Body of pancreas (tissue), 4 donors: ENCODE measurements around the gene HEATR3. TPM values are rescaled to one million over a fixed set of nuclear protein-coding genes. Genes with fewer than 3 reads are reported as not detected.
A peak's percentile ranks its signal among the peaks of the same experiment; 100 is the strongest.

ENCODE experiments used
- ATAC-seq: fragments of 150-250 bp; one replicate; pipeline ENCODE4 v1.9.1; 2016
- DNase-seq, 4 donors: peaks; one replicate each; pipeline ENCODE4 v3.0.0-alpha.2; 2019
- H3K27ac ChIP-seq, 4 donors: fragments of 200-600 bp; sonication (generic); 1 replicate in 3 of 4; 2 replicates in 1 of 4; pipeline versions ENCODE4 v1.5.1 to v1.6.1; 2016 to 2019; ENCODE audit warnings: mild to moderate bottlenecking in 1 of 4, mixed read lengths in 1 of 4, moderate library complexity in 1 of 4
- H3K27me3 ChIP-seq, 2 donors: fragments of 200-600 bp; sonication (generic); one replicate each; pipeline ENCODE4 v1.6.0; 2016; ENCODE audit warnings: mild to moderate bottlenecking in 1 of 2
- H3K36me3 ChIP-seq, 2 donors: fragments of 200-600 bp; sonication (generic); replicated peaks in 1 of 2; 2 replicates each; pipeline ENCODE4 v1.5.1; 2016; ENCODE audit warnings: low read depth in 2 of 2; ENCODE audit not compliant: insufficient read depth in 1 of 2
- H3K4me1 ChIP-seq: fragments of 200-600 bp; sonication (generic); one replicate; pipeline ENCODE4 v1.6.0; 2016
- H3K4me3 ChIP-seq, 2 donors: fragments of 200-600 bp; sonication (generic); 1 replicate in 1 of 2; 2 replicates in 1 of 2; pipeline ENCODE4 v1.5.1; 2016 to 2019
- H3K9me3 ChIP-seq, 3 donors: fragments of 200-600 bp; sonication (generic); 1 replicate in 2 of 3; 2 replicates in 1 of 3; pipeline ENCODE4 v1.5.1; 2016
- POLR2A ChIP-seq, 3 donors: fragments of 450-650 bp; IDR thresholded peaks; one replicate each; pipeline ENCODE4 v1.6.1; 2016; ENCODE audit warnings: antibody characterized with exemption in 3 of 3, mild to moderate bottlenecking in 2 of 3
- WGBS, 2 donors: methylation state at CpG; one replicate each; pipeline ENCODE4 v1.1.5; 2017; 5-methylcytosine and 5-hydroxymethylcytosine counted together
- intact Hi-C: fragments of 100-400 bp; cut with DNase I; formaldehyde crosslinking; loops from one replicate; pipeline ENCODE4 v1.15.1; 2023
- total RNA-seq, 2 donors: library from RNA; depleted of rRNA; stranded (reverse); fragments of >200 nt; gene quantifications; one replicate each; pipeline ENCODE4 v1.1.0, GENCODE V29; 2016
- TF ChIP-seq, protein P1 (sequence below), 7 experiments: fragments of 450-650 bp in 4 of 7; fragments of 200-600 bp in 3 of 7; sonication (generic) in 3 of 7; IDR thresholded peaks; one replicate each; pipeline ENCODE4 v1.5.1; 2016 to 2019; ENCODE audit warnings: antibody characterized with exemption in 7 of 7

The HEATR3 gene
- total RNA-seq, 2 donors from 2014 or later, result 17.4 to 25.7 TPM

DNA sequence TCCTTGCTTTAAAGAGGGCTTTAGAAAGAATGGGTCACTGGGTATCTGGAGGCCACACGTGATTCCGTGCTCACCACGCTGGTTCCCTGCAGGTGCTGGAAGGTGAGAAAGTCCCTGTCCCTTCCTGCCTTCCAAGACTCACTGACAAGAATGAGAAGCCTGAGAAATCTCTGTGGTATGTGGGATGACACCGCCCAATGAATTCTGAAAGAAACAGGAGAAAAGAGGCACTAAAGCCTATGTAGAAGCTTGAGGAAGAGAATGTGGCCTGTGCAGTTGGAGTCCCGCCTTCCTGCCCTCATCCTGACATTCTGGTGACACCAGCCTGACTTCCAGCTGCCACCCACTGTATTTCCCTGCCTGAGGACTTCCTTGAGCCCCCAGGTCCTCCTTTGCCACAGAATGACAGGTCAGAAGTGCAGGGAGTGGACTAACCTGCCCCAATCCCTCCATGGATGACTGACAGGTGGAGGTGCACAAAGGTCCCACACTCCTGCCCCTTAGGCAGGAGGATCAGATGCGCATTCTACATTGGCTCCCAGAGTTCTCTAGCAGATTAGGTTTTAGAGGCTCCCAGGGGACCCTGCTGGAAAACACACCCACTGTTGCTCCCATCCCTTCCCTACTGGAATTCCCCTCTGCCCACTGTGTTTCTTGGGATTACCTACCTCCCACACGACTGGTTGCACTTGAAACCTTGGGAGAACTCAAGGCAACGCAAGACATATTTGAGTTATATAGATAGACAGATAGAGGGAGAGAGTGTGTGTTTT, 48.8 kb downstream of the HEATR3 start:
- intact Hi-C loops, result no loop called here
- no peak overlapping the region for H3K27ac ChIP-seq
- TF ChIP-seq POLR2A (IDR thresholded peaks at IDR 0.05), result no peak
- TF ChIP-seq, protein P1, sequence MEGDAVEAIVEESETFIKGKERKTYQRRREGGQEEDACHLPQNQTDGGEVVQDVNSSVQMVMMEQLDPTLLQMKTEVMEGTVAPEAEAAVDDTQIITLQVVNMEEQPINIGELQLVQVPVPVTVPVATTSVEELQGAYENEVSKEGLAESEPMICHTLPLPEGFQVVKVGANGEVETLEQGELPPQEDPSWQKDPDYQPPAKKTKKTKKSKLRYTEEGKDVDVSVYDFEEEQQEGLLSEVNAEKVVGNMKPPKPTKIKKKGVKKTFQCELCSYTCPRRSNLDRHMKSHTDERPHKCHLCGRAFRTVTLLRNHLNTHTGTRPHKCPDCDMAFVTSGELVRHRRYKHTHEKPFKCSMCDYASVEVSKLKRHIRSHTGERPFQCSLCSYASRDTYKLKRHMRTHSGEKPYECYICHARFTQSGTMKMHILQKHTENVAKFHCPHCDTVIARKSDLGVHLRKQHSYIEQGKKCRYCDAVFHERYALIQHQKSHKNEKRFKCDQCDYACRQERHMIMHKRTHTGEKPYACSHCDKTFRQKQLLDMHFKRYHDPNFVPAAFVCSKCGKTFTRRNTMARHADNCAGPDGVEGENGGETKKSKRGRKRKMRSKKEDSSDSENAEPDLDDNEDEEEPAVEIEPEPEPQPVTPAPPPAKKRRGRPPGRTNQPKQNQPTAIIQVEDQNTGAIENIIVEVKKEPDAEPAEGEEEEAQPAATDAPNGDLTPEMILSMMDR (IDR thresholded peaks at IDR 0.05), result no peak
- H3K27me3 ChIP-seq, result no peaks in the 10 kb centered on the region
- no peaks in the 10 kb centered on the region for H3K4me1 ChIP-seq
- H3K36me3 ChIP-seq, result no peaks in the 10 kb centered on the region
- no peaks in the 10 kb centered on the region for H3K9me3 ChIP-seq
- ATAC-seq (no peak), DNase-seq (no peak)
- WGBS, 2 donors, result 81 to 85% methylated on average over 7 to 8 of the region's 8 CpGs
- no peak overlapping the region for H3K4me3 ChIP-seq

DNA sequence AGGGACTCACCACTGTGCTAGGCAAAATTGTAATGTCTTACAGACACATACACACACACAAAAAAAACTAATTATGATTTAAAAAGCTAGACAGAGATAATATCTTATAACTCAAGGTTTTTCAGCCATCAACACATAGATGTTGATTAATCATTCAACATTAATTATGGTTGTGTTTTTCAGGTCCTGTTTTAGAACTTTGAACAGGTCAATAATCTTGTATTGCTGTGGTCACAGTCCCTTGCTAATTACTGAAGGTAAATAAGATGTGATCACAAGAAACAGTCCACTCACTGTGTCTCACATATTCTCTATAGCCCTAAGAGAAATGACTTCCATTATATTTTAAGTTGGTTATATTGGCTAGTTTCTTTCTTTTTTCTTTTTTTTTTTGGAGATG, 54.9 kb downstream of the HEATR3 start:
- TF ChIP-seq POLR2A (IDR thresholded peaks at IDR 0.05), result no peak
- TF ChIP-seq, protein P1 (IDR thresholded peaks at IDR 0.05), result no peak
- H3K4me3 ChIP-seq, result no peak overlapping the region
- ATAC-seq (no peak), DNase-seq (no peak)
- H3K27ac ChIP-seq, result no peak overlapping the region
- no peaks in the 10 kb centered on the region for H3K36me3 ChIP-seq
- intact Hi-C loops, result no loop called here
- H3K9me3 ChIP-seq, result no peaks in the 10 kb centered on the region
- H3K27me3 ChIP-seq, result no peaks in the 10 kb centered on the region
- no peaks in the 10 kb centered on the region for H3K4me1 ChIP-seq

DNA sequence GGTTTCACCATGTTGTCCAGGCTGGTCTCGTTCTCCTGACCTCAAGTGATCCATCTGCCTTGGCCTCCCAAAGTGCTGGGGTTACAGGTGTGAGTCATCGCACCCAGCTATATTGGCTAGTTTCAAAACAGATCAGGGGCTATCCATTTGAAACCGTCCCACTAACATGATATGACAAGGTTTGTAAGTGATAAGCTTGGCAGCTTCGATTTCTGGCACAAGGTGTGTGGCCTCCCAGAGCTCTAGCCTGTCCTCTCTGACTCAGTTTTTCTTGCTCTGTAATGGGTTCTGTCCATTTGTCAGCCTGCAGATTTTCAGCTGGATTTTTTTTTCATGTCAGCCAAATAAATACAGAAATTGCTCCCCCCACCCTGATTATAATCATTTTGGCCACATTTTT, 55.5 kb downstream of the HEATR3 start:
- Histone ChIP-seq H3K36me3 (no peaks in the 10 kb centered on the region), H3K9me3 (no peaks in the 10 kb centered on the region), H3K27ac (no peak overlapping the region), H3K27me3 (no peaks in the 10 kb centered on the region), H3K4me3 (no peak overlapping the region), H3K4me1 (no peaks in the 10 kb centered on the region)
- DNase-seq (no peak), ATAC-seq (no peak)
- 51 to 63% methylated on average over 3 to 4 of the region's 4 CpGs for WGBS, 2 donors
- no peak for TF ChIP-seq POLR2A (IDR thresholded peaks at IDR 0.05)
- TF ChIP-seq, protein P1 (IDR thresholded peaks at IDR 0.05), result no peak
- intact Hi-C loops, result no loop called here

DNA sequence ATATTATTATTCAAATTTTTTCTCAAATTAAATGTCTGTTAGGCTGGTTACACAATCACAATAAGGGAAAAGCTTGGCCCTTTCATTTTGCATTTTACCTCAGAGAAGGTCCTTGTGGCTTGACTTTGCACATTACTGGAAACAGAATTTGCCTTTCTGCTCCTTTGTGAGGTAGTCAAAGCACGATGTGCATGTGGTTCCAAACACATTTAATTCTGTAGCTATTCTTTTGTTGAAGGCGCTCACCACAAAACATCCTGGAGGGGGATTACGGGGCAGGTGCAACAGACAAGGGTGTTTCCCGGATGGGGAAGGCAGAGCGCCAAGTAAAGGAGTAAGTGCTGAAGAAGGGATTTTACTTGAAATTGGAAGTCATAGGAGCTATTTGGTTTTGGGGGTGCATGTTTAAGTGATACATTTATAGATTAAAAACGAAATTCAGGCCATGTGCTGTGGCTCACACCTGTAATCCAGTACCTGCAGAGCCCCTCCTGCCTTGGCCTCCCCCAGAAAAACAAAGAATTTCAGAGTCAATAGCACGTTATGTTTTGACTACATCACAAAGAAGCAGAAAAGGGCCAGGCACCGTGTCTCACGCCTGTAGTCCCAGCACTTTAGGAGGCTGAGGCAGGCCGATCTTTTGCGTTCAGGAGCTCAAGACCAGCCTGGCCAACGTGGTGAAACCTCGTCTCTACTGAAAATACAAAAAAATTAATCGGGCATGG, 56.1 kb downstream of the HEATR3 start:
- intact Hi-C loops, result no loop called here
- 63 to 66% methylated on average over 9 to 14 of the region's 14 CpGs for WGBS, 2 donors
- peak in 1 of 4 donors; percentile 10 for DNase-seq

More for the DNA sequence above, 56.1 kb downstream of the HEATR3 start:
- H3K4me3 ChIP-seq, result no peak overlapping the region
- no peak for ATAC-seq
- no peaks in the 10 kb centered on the region for H3K27me3 ChIP-seq
- H3K4me1 ChIP-seq, result no peaks in the 10 kb centered on the region
- no peaks in the 10 kb centered on the region for H3K9me3 ChIP-seq
- no peaks in the 10 kb centered on the region for H3K36me3 ChIP-seq
- TF ChIP-seq POLR2A (IDR thresholded peaks at IDR 0.05), result no peak
- TF ChIP-seq, protein P1 (IDR thresholded peaks at IDR 0.05), result no peak
- no peak overlapping the region for H3K27ac ChIP-seq
